B cell (primary cell): Measurements from ENCODE around the gene EGFL7. TPM values are rescaled to one million over a fixed set of nuclear protein-coding genes. Genes with fewer than 3 reads are reported as not detected.

ENCODE experiments used
- ATAC-seq: fragments of 200-7000 bp; cut with Tn5 transposase; one replicate; pipeline ENCODE4 v1.10.0; 2021; ENCODE audit warnings: low read depth, mild to moderate bottlenecking, moderate number of reproducible peaks, moderate library complexity
- CTCF ChIA-PET: fragments of 350-600 bp; sonication (Branson Sonifier 250); formaldehyde crosslinking; loops from one replicate; lab custom pipeline; 2021; ENCODE audit warnings: antibody characterized with exemption, inconsistent platforms; lab: Charles Lee
- POLR2A ChIA-PET: fragments of 350-600 bp; sonication (Branson Sonifier 250); formaldehyde crosslinking; loops from one replicate; lab custom pipeline; 2021; ENCODE audit warnings: antibody characterized with exemption; lab: Charles Lee
- DNase-seq: peaks from one replicate; pipeline ENCODE4 v3.0.0; 2013
- H2AFZ ChIP-seq: 2 replicates; pipeline ENCODE4 v1.6.1; 2012; ENCODE audit warnings: mild to moderate bottlenecking, low read depth, low read length; ENCODE audit not compliant: insufficient read depth, poor library complexity, severe bottlenecking
- H3K27ac ChIP-seq, 2 donors: 1 replicate in 1 of 2; 2 replicates in 1 of 2; pipeline ENCODE4 v1.5.1; 2012 to 2013; ENCODE audit warnings: low read length in 2 of 2, mild to moderate bottlenecking in 2 of 2, moderate library complexity in 1 of 2
- H3K27me3 ChIP-seq, 4 experiments: fragments of 200-600 bp in 1 of 4; sonication (generic) in 1 of 4; replicated peaks in 1 of 4; 1 replicate in 2 of 4; 2 replicates in 2 of 4; pipeline versions ENCODE4 v1.6.1 to v1.7.0; 2013 to 2016; ENCODE audit warnings: low read length in 3 of 4, mild to moderate bottlenecking in 2 of 4, mixed read lengths in 1 of 4, moderate library complexity in 1 of 4; ENCODE audit not compliant: insufficient read depth in 4 of 4, control insufficient read depth in 3 of 4; ENCODE audit errors: control extremely low read depth in 1 of 4
- H3K36me3 ChIP-seq, 2 experiments: replicated peaks in 1 of 2; 1 replicate in 1 of 2; 2 replicates in 1 of 2; pipeline versions ENCODE4 v1.6.1 to v1.7.1; 2013; ENCODE audit warnings: low read length in 1 of 2; ENCODE audit not compliant: insufficient read depth in 2 of 2, control insufficient read depth in 1 of 2; ENCODE audit errors: control extremely low read depth in 1 of 2, extremely low read depth in 1 of 2
- H3K4me1 ChIP-seq, 2 donors: fragments of 200-600 bp in 1 of 2; sonication (generic) in 1 of 2; 1 replicate in 1 of 2; 2 replicates in 1 of 2; pipeline versions ENCODE4 v1.5.1 to v1.6.1; 2013 to 2017; ENCODE audit warnings: low read length in 2 of 2; ENCODE audit not compliant: control insufficient read depth in 2 of 2, insufficient read depth in 2 of 2
- H3K4me2 ChIP-seq: replicated peaks from 2 replicates; pipeline ENCODE3; 2012; ENCODE audit warnings: mild to moderate bottlenecking, low read depth, low read length; ENCODE audit not compliant: poor library complexity, severe bottlenecking
- H3K4me3 ChIP-seq, 5 experiments: fragments of 200-600 bp in 1 of 5; sonication (generic) in 1 of 5; 1 replicate in 3 of 5; 2 replicates in 2 of 5; pipeline versions ENCODE4 v1.5.1 to v1.7.0; 2011 to 2016; ENCODE audit warnings: low read length in 4 of 5, mild to moderate bottlenecking in 4 of 5, low read depth in 2 of 5, control low read depth in 1 of 5, moderate library complexity in 1 of 5; ENCODE audit not compliant: insufficient read depth in 1 of 5; ENCODE audit errors: control extremely low read depth in 1 of 5, extremely low read depth in 1 of 5
- H3K79me2 ChIP-seq: fragments of 200-600 bp; sonication (generic); one replicate; pipeline ENCODE4 v1.6.0; 2016; ENCODE audit warnings: low read length; ENCODE audit not compliant: control insufficient read depth, insufficient read depth
- H3K9ac ChIP-seq: fragments of 200-600 bp; sonication (generic); 2 replicates; pipeline ENCODE4 v1.6.1; 2017; ENCODE audit warnings: mild to moderate bottlenecking, low read length, moderate library complexity
- H3K9me3 ChIP-seq, 3 donors: one replicate each; pipeline versions ENCODE4 v1.6.1 to v1.7.1; 2013; ENCODE audit warnings: low read length in 2 of 3; ENCODE audit not compliant: control insufficient read depth in 2 of 3, insufficient read depth in 1 of 3; ENCODE audit errors: control extremely low read depth in 1 of 3
- H4K20me1 ChIP-seq: 2 replicates; pipeline ENCODE4 v1.6.0; 2012; ENCODE audit warnings: mild to moderate bottlenecking, low read length; ENCODE audit not compliant: insufficient read depth, control insufficient read depth, poor library complexity, severe bottlenecking
- H3K27ac Mint-ChIP-seq: one replicate; pipeline ENCODE4 v1.8.0; 2021; ENCODE audit warnings: mixed read lengths
- H3K27me3 Mint-ChIP-seq: one replicate; pipeline ENCODE4 v1.8.0; 2021; ENCODE audit warnings: mixed read lengths
- H3K4me1 Mint-ChIP-seq: one replicate; pipeline ENCODE4 v1.8.0; 2021; ENCODE audit warnings: mixed read lengths
- H3K4me3 Mint-ChIP-seq: one replicate; pipeline ENCODE4 v1.8.0; 2021; ENCODE audit warnings: mixed read lengths
- H3K9me3 Mint-ChIP-seq: one replicate; pipeline ENCODE4 v1.8.0; 2022; ENCODE audit warnings: mixed read lengths; ENCODE audit not compliant: insufficient read depth
- EZH2 ChIP-seq: IDR thresholded peaks from 2 replicates; pipeline ENCODE4 v1.6.1; 2012; ENCODE audit warnings: borderline replicate concordance, low read depth, mild to moderate bottlenecking, moderate library complexity, low read length; ENCODE audit not compliant: insufficient read depth, poor library complexity, severe bottlenecking
- WGBS: methylation state at CpG from one replicate; pipeline ENCODE4 v1.1.5; 2013; ENCODE audit warnings: missing lambda C conversion rate; ENCODE audit not compliant: insufficient coverage; 5-methylcytosine and 5-hydroxymethylcytosine counted together
- intact Hi-C: fragments of 100-400 bp; cut with micrococcal nuclease; formaldehyde crosslinking; loops from one replicate; pipeline ENCODE4 v1.10.0; 2022
- polyA plus RNA-seq: library from polyadenylated mRNA; depleted of rRNA; stranded (reverse); fragments of >200 nt; gene quantifications from 2 replicates; pipeline ENCODE4 v1.2.3, GENCODE V29; 2012
- total RNA-seq, 2 donors: library from RNA; stranded (reverse); fragments of 120-200 nt in 1 of 2; gene quantifications; 1 replicate in 1 of 2; 2 replicates in 1 of 2; pipeline versions ENCODE4 v1.2.3 to v1.2.4, GENCODE V29; 2013 to 2022
- TF ChIP-seq, protein P1 (sequence below): fragments of 200-600 bp; IDR thresholded peaks from one replicate; pipeline ENCODE4 v1.8.0; 2022; ENCODE audit warnings: antibody characterized with exemption, mild to moderate bottlenecking

Gene EGFL7
- total and polyA plus RNA-seq, 2 donors (not counting 1 experiment from before 2014, with no cell fraction given), result 0.34 TPM; not detected in 1

DNA sequence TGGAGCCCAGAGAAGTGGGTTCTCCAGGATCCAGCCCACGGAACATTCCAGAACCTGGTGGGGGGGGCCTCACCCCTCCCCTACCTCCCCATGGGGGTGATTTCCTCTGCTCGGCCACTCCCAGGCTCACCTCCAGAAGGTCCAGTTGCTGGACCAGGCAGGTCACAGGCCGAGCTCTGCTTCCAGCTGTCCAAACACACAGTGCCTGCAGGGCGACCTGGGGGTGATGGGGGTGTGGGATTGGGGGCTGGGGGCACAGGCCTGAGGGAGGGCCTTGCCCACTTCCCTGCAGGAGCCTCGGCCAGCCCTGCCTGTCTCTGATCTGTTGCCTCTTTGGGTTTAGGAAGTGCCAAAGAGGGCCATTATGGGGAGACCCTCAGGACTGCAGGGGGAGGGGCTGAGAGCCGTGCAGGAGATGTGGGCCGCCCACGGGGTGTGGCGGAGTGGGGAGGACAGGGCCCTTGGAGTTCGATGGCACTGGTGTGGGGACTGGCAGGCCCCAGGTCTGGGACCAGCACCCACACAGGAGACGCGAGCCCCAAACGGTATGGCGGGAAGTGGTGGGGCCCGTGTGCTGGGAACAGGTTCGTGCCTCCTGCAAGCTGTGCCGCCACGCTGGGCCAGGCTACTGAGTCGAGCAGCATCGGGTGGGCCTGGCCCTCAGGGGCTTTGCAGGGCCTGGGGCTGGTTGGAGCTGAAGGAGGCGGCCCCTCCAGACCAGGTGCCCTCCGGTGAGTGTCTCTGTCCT is 45.6 kb upstream of the EGFL7 start:
- Histone ChIP-seq H3K27me3 (no peaks in the 10 kb centered on the region), H3K9me3 (peaks cover 0 to 13% (median 2%) of the 10 kb centered on the region in 3 donors), H3K4me1 (peaks cover 49 to 64% of the 10 kb centered on the region in 2 donors), H3K79me2 (no peaks in the 10 kb centered on the region), H3K36me3 (no peaks in the 10 kb centered on the region), H3K9ac (no peak overlapping the region), H3K4me3 (no peak overlapping the region), H2AFZ (no peak overlapping the region), H3K4me2 (peak overlapping the region; percentile 75), H4K20me1 (no peaks in the 10 kb centered on the region), H3K27ac (no peak overlapping the region)
- intact Hi-C loops, result no loop called here
- Mint-ChIP-seq H3K4me1 (peaks cover 42% of the 10 kb centered on the region), H3K27ac (peak overlapping the region; percentile 93), H3K4me3 (no peak overlapping the region), H3K27me3 (no peaks in the 10 kb centered on the region), H3K9me3 (no peaks in the 10 kb centered on the region)
- ChIA-PET POLR2A (interaction anchor here (0.6 to 0.7 kb wide), 2 partner anchors 8 to 87 kb away, joined by 3 to 5 read pairs; no protein-coding TSS in a partner anchor), CTCF (interaction anchor here (1.2 to 2.6 kb wide), 2 partner anchors 13 to 15 kb away, joined by 4 to 8 read pairs; no protein-coding TSS in a partner anchor)
- no peak for DNase-seq
- 79% methylated on average over 19 of the region's 22 CpGs for WGBS
- TF ChIP-seq, protein P1, sequence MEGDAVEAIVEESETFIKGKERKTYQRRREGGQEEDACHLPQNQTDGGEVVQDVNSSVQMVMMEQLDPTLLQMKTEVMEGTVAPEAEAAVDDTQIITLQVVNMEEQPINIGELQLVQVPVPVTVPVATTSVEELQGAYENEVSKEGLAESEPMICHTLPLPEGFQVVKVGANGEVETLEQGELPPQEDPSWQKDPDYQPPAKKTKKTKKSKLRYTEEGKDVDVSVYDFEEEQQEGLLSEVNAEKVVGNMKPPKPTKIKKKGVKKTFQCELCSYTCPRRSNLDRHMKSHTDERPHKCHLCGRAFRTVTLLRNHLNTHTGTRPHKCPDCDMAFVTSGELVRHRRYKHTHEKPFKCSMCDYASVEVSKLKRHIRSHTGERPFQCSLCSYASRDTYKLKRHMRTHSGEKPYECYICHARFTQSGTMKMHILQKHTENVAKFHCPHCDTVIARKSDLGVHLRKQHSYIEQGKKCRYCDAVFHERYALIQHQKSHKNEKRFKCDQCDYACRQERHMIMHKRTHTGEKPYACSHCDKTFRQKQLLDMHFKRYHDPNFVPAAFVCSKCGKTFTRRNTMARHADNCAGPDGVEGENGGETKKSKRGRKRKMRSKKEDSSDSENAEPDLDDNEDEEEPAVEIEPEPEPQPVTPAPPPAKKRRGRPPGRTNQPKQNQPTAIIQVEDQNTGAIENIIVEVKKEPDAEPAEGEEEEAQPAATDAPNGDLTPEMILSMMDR, result no peak
- no peak for TF ChIP-seq EZH2
- no peak for ATAC-seq
